Measurements from ENCODE around the gene PRCD. TPM values are rescaled to one million over a fixed set of nuclear protein-coding genes. Genes with fewer than 3 reads are reported as not detected.

Gene PRCD
- total RNA-seq, 2 donors from 2014 or later = 0.29 to 1.2 TPM

DNA sequence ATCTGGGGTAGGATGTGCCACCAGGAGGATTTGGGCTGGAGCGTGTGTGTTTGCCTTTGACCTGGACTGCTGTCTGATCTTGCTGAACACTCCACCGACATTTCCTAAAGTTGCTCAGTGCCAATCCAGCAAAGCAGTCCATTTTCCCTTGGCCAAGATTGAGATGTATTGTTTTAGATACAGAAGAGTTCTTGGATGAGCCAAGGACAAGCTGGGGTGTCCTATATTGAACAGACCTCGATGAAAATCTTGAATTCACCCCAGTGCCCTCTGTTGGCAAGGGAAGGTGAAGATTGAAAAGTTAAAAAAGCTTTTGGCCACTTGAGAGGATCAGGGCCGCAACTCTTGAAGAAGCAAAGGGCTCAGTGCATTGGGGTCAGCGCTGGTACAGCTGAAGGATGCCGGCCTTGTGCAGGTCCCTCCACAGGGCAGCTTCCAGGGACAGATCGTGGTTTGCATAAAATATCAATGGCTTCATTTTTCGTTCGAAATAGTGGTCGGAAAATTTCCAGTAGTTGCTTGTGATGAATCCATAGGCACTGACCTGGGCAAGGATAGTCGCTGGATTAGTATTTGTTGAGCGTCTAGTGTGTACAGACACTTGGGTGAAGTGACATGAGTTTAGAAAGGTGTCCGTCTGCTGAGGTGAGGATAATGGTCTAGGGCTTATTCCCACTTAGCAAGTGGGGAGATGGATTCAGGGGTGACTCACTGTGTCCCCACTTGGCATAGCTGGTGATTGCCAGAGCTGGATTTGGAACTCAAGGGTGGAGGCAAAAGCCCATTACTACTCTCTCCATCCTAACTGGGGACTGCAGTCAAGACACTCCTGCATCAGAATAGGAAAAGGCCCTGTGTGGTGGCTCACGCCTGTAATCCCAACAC is 26.1 kb downstream of the PRCD start:
- no peaks in the 10 kb centered on the region for H3K9me3 ChIP-seq
- H3K4me1 ChIP-seq = no peaks in the 10 kb centered on the region
- no peaks in the 10 kb centered on the region for H3K36me3 ChIP-seq
- intact Hi-C loops (cut with DNase I) = loop anchor here (5.0 kb wide), 1 partner anchor 66 kb away; no protein-coding TSS in a partner anchor
- no peak for DNase-seq
- no peak overlapping the region for H3K4me3 ChIP-seq
- TF ChIP-seq, protein P1, sequence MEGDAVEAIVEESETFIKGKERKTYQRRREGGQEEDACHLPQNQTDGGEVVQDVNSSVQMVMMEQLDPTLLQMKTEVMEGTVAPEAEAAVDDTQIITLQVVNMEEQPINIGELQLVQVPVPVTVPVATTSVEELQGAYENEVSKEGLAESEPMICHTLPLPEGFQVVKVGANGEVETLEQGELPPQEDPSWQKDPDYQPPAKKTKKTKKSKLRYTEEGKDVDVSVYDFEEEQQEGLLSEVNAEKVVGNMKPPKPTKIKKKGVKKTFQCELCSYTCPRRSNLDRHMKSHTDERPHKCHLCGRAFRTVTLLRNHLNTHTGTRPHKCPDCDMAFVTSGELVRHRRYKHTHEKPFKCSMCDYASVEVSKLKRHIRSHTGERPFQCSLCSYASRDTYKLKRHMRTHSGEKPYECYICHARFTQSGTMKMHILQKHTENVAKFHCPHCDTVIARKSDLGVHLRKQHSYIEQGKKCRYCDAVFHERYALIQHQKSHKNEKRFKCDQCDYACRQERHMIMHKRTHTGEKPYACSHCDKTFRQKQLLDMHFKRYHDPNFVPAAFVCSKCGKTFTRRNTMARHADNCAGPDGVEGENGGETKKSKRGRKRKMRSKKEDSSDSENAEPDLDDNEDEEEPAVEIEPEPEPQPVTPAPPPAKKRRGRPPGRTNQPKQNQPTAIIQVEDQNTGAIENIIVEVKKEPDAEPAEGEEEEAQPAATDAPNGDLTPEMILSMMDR (IDR thresholded peaks at IDR 0.05) = no peak
- no peaks in the 10 kb centered on the region for H3K27me3 ChIP-seq
- no peak overlapping the region for H3K9ac ChIP-seq (ENCODE audit: low read depth in 2 of 2, low read length in 2 of 2)
- no peak overlapping the region for H3K27ac ChIP-seq

DNA sequence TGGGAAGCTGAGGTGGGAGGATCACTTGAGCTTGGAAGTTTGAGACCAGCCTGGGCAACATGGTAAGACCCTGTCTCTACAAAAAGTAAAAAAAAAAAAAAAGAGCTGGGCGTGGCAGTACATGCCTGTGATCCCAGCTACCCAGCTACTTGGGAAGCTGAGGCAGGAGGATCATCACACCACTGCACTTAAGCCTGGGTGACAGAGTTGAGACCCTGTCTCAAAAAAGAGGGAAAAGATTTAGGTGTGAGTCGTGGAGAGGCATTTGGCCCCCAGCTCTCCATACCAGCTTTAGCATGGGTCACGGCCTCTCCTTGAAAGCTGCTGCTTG is 26.7 kb downstream of the PRCD start:
- Histone ChIP-seq H3K9me3 (no peaks in the 10 kb centered on the region), H3K4me1 (no peaks in the 10 kb centered on the region), H3K36me3 (no peaks in the 10 kb centered on the region), H3K27ac (no peak overlapping the region), H3K4me3 (no peak overlapping the region), H3K9ac (ENCODE audit: low read depth in 2 of 2, low read length in 2 of 2) (no peak overlapping the region), H3K27me3 (no peaks in the 10 kb centered on the region)
- intact Hi-C loops (cut with DNase I) = loop anchor here (5.0 kb wide), 1 partner anchor 66 kb away; no protein-coding TSS in a partner anchor
- TF ChIP-seq, protein P1 (IDR thresholded peaks at IDR 0.05) = no peak
- DNase-seq = no peak

DNA sequence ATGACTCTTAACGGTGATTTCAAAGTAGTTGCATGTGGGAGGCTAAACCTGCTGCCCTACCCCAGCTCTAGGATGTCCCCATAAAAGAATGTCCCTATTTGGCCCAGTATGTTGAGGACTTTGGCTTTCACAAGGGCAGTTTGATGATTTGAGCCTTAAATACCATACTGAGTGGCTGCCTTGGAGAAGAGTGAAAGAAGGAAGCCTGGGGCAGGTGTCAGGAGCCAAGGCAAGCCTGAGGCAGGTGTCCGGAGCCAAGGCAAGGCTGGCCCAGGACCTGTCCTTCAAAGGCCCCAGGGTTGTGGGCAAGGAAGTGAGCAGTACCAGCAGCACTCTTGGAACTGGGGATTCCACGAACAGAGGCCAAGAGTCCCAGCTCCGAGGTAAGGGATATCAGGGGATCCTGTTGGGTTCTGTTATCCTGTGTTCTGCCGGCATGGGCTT is 27.2 kb downstream of the PRCD start:
- Histone ChIP-seq H3K4me3 (no peak overlapping the region), H3K27me3 (no peaks in the 10 kb centered on the region), H3K9me3 (no peaks in the 10 kb centered on the region), H3K9ac (ENCODE audit: low read depth in 2 of 2, low read length in 2 of 2) (no peak overlapping the region), H3K4me1 (no peaks in the 10 kb centered on the region), H3K27ac (no peak overlapping the region), H3K36me3 (no peaks in the 10 kb centered on the region)
- TF ChIP-seq, protein P1 (IDR thresholded peaks at IDR 0.05) = no peak
- intact Hi-C loops (cut with DNase I) = loop anchor here (5.0 kb wide), 1 partner anchor 65 kb away; no protein-coding TSS in a partner anchor
- no peak for DNase-seq

DNA sequence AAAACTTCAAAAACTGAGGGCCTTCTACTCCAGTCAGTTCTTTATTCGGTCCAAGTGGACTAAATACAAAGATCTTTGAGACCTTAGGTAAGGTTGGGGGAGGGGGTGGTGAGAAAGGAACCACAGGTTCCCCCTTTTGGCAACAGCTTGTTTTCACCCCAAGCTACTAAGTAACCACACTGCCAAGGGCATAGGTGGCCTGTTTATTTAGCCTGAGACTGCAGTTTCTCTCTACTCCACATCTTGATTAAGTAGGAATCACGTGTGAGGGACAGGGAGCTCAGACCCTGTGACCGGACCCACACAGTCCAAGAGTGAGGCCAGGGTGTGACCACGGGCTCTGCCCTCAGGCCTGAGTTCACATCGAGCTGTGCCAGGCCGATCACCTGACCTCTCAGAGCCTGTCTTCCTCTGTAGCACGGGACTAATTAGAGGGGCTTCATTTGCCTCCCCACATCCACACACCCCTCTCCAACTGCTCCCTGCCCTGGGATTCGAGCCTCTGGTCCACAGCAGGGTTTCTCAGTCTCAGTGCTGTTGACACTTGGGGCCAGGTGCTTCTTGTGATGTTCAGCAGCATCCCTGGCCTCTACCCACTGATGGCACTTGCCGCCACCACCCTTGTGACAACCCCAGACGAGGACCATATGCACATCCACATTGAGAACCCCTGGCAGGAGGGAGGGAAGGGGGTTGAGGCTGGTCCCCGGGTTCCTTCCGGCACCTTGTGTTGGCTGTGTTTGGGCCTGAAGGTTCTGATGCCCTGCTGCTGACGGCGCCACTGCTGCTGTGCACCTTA is 28.0 kb downstream of the PRCD start:
- no peak for DNase-seq
- H3K27ac ChIP-seq = no peak overlapping the region

DNA sequence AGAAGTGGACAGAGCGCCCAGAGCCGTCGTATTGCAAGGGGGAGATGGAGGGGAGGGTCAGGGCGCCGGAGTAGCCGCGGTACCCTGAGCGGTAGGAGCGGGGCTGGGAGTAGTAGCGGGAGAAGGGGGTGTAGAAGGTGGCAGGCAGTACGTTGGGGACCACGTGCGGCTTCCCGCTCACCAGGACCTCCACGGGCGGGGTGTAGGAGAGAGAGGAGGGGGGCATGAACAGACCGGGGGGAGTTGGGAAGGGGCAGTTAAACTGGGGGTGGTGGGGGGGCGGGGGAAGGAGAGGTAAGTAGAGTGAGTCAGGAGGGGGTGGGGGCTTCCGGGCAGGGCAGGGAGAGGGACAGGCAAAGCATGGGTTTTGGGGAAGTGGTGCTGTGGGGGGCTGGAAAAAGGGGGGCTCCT is 29.0 kb downstream of the PRCD start:
- intact Hi-C loops (cut with DNase I) = loop anchor here (5.0 kb wide), 1 partner anchor 63 kb away; no protein-coding TSS in a partner anchor

More for the DNA sequence above, 28.0 kb downstream of the PRCD start:
- Histone ChIP-seq H3K4me3 (no peak overlapping the region), H3K4me1 (no peaks in the 10 kb centered on the region), H3K9me3 (no peaks in the 10 kb centered on the region), H3K9ac (ENCODE audit: low read depth in 2 of 2, low read length in 2 of 2) (no peak overlapping the region), H3K27me3 (no peaks in the 10 kb centered on the region), H3K36me3 (no peaks in the 10 kb centered on the region)
- TF ChIP-seq, protein P1 (IDR thresholded peaks at IDR 0.05) = no peak
- intact Hi-C loops (cut with DNase I) = loop anchor here (5.0 kb wide), 1 partner anchor 64 kb away; no protein-coding TSS in a partner anchor

More for the DNA sequence above, 29.0 kb downstream of the PRCD start:
- no peaks in the 10 kb centered on the region for H3K4me1 ChIP-seq
- H3K27me3 ChIP-seq = no peaks in the 10 kb centered on the region
- TF ChIP-seq, protein P1 (IDR thresholded peaks at IDR 0.05) = no peak
- H3K9me3 ChIP-seq = no peaks in the 10 kb centered on the region
- DNase-seq = no peak
- no peaks in the 10 kb centered on the region for H3K36me3 ChIP-seq
- H3K9ac ChIP-seq (ENCODE audit: low read depth in 2 of 2, low read length in 2 of 2) = no peak overlapping the region
- H3K4me3 ChIP-seq = no peak overlapping the region
- no peak overlapping the region for H3K27ac ChIP-seq

Measured in colonic mucosa (tissue), 4 donors.